HG03060 (cell line): ENCODE measurements around the gene MDN1.

ENCODE experiments used
- ATAC-seq: cut with Tn5 transposase; IDR thresholded peaks from one replicate; pipeline ENCODE4 v1.9.1; 2021; ENCODE audit warnings: low read depth, moderate number of reproducible peaks; ENCODE audit not compliant: unreplicated experiment

The MDN1 gene

DNA sequence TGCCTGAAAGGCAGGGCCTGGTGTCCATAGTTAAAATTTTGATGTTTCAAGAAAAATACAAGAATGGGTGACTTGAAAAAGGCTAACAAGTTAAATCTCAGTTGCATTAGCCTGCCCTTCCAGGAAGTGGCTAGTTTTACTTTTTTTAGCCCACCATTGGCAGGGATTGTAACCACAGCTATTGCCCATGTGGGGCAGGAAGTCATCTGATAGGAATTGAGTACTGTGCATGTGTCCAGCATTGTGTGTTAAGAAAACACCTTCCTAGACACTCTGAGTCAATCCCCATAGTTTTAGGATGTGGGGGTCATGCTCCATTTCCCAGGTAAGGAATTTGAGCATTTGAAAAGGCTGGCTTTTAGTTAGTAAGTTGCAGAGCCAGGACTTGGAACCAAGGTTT lies 207.9 kb downstream of the MDN1 start:
- ATAC-seq: no peak

DNA sequence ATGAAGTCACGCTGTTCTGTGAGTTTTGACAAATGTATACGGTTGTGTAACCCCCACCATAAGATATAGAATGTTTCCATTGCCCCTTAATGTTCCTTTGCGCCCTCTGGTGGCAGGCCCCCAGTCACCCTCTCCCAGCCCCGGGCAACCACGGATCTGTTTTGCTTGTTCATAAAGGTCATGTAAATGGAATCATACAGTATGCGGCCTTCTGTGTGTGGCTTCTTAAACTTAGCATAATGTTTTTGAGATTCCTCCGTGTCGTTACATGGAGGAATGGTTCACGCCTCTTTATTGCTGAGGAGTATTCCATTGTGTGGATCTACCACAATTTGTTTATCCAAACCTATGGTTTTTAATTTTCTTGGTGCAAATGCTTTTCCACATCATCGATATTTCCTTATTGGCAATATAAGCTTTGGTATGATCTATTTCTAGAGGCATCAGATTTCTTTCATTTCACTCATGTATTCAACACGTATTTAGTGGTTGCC lies 209.4 kb downstream of the MDN1 start:
- ATAC-seq: peak; percentile 68

DNA sequence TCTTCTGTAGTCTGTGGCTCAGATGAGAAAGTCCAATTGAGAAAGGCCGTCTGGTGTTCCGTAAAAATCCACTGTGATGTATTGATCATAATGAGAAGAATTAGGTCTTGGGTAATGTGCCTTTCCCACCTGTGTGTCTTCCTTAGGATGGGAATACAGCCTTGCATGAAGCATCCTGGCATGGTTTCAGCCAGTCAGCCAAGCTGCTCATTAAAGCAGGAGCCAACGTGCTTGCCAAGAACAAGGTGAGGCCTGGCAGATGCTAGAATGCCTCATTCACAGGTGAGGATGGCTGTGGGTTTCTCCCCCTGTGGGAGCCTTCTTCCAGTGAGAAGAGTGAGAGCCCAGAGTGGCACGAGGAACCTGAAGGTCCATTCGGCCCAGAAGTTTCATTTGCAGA lies 213.7 kb downstream of the MDN1 start:
- no peak for ATAC-seq

DNA sequence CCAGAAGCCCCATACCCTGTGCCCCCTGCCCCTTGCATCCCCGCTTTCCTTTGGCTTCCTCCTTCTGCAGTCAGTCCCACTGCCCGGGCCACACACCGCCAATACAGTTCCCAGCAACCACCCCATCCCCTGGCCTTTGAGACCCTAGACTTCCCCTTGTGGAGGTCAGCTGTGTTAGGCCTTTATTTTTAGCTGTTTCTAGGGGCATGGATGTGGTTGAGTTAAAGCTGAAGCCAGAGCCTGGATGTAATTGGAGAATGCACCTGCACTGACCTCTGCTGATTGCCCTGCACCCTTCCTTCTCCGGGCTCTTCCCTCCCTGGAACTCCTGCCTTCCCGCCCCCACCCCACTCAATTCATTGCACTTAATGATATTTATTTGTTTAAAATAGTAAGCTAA lies 214.9 kb downstream of the MDN1 start:
- ATAC-seq: no peak

DNA sequence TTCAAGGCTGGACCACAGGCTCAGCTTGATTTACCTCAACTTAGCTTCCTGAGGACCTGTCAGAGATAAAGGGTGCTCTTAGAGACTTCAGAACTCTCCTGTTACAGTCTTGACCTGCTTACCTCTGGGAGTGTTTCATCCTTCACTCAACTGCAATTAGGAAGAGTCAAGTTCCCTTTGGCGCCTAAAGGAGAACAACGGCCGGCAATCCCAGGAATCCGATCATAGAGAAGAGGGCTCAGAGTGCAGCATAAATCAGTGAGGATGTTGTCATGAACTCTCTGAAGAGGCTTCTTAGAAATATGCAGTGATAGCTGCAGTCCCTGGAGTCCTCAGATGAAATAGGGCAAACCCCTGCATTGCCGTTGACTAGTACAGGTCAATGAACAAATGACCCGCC lies 217.4 kb downstream of the MDN1 start:
- ATAC-seq: no peak

DNA sequence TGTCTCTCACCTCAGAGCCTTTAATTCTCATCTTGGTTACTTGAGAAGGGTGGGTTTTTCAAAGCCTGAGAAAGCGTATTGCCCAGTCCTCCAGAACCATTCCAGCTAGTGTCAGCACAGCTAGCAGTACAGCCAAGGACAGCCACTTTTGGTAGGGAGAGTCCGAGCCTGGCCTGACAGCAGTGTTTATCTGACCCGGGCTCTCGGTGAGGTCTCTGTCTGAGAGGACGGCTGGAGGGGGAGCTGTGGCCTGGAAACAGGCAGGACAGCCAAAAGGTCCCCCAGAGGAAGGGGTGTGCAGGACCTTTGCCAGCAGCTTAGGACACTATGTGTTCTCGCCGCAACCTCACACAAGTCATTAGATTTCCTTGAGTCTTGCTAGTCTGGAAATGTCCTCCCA lies 219.9 kb downstream of the MDN1 start:
- ATAC-seq: no peak

DNA sequence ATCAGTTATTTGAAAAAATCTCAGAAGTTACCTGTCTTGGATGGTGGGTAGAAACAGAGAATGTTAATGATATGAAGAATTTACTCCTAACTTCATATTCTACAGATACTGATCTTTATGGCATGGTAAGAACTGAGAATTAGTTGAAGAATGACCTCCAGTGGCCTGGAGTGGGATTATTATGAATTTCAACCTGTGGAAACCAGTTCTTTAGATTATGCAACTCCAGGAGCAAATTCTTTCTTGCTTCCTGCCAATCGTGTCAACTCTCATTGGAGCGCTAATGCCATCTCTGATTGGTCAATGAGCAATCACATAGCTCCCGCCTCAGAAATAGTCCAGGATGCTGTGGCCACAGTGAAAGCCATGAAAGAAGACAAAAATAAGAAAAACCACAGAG lies 221.6 kb downstream of the MDN1 start:
- ATAC-seq: no peak

DNA sequence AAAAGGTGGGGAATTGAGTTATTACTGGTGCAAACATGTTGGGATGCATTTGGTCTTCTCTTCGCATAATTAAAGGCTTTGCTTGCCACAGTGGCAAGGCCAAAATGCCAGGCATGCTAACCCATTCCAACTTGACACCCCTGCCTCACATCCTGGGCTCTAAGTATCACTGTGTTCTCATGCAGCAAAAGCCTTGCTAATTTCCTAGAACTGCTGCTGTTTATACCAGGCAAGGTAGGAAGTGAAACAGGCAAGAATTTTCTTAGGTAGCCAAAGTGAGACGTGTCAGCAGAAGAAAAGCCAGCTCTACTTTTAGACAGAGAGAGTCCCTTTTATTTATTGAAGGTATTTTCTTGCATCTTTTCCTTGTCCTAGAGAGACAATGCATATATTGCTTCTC lies 222.2 kb downstream of the MDN1 start:
- ATAC-seq: no peak

DNA sequence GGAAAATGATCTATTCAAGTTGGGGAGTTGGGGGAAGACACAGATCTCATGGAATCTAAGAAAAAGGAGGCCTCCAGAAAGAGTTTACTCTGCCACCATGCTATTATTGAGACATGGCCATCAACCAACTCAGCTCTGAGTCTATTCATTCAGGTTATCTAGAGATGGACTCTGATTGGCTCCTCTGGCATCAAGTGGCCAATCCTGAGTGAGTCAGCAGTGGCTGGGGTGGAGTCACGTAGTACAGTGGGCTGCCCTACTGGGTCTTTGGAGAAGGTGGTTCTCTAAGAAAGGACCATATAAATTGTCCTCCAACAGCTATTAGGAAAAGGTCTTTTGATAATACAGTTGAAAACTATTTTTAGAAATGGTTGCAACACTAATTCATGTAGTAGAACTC lies 223.1 kb downstream of the MDN1 start:
- no peak for ATAC-seq

DNA sequence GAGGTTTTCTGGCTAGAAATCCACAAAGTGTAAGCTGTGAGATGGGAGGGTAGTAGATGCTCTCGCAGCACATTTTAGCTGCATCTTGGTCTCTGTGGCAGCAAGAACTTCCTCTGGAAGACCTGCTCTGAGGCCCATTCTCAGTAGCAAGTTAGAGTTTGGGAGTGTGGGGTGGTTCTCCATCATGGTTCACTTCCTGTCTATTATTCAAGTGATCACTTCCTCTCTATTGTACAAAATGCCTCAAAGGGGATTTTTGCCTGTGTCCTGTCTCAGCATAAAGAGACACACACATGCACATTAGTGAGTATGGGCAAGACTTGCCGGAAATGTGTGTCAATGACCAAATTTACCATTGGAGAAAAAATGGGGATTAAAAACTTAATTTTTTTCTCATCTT lies 223.5 kb downstream of the MDN1 start:
- peak; percentile 61 for ATAC-seq
